ENCODE data around the gene BRIX1.

The BRIX1 gene

DNA sequence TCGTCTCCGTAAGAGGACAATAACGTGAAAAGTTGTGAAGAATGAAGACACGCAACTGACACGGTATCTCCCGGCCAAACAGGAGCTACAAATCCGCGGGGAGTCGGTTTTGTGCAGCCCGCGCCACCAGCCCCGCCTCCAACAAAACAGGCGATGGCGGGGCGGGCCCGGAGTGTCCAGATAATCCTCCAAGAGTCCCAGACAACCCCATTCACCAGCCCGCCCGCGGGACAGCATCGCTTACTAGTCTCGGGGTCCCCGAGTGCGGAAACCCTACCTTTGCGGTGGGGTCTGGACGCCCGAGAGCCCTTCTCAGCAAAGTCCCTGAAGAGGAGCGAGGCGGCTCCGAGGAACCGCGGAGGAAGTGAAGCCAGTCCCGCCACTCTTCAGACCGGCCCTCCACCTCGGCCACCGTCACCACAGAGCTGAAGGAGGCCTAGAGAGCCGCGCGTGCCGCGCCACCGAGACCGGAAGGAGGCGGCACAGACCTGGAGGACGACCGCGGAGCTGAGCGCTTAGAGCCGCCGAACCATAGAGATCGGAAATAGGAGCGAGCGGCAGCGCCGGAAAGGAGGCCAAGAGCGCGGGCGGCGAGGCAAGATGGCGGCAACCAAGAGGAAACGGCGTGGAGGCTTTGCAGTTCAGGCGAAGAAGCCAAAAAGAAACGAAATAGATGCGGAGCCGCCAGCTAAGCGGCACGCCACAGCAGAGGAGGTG lies at the start of gene BRIX1, which contains the start of gene RAD1:
BRIX1 (plus strand) TSS at position 573 of the 717 bp plus-strand sequence; CDS start at position 601, 28 bp downstream.
RAD1 (minus strand) TSS at position 366 of the 717 bp plus-strand sequence. CDS start 612 bp downstream, outside the sequence.
- DNase-seq (ENCODE audit: low read depth), result peak; percentile 92

GRCh38 chr5:34866989-34867471 lies 48.5 kb upstream of the BRIX1 start:
- no peak for DNase-seq (ENCODE audit: low read depth)

DNA sequence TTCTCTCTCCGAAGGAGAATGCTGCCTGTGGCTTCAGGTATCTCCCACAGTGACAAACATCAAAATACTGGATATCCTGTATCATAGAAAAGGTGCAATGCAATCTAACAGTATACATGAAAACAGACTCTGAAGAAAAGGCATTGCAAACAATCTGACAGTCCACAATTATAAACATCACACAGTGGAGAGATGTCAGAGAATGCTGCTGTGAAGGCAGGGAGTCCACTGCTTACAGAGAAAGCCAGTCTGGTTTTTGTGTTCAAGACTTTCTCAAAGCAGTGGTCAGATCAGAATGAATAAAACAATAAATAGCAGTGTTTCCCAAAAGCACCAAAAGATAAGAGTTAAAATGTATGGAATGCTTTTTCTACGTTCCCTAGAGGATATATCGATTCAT lies 47.9 kb upstream of the BRIX1 start:
- no peak for DNase-seq (ENCODE audit: low read depth)

GRCh38 chr5:34868791-34869190 lies 46.7 kb upstream of the BRIX1 start:
- DNase-seq (ENCODE audit: low read depth), result no peak

GRCh38 chr5:34869256-34869655 lies 46.3 kb upstream of the BRIX1 start:
- no peak for DNase-seq (ENCODE audit: low read depth)

GRCh38 chr5:34870382-34870781 lies 45.1 kb upstream of the BRIX1 start:
- no peak for DNase-seq (ENCODE audit: low read depth)

- DNase-seq (ENCODE audit: low read depth), result no peak
These were observed 39.2 kb upstream of the BRIX1 start for GRCh38 chr5:34876275-34876674.

- DNase-seq (ENCODE audit: low read depth), result no peak
These were observed 34.3 kb upstream of the BRIX1 start for GRCh38 chr5:34881246-34881645.

- no peak for DNase-seq (ENCODE audit: low read depth)
These were observed 29.0 kb upstream of the BRIX1 start for GRCh38 chr5:34886392-34887119.

- DNase-seq (ENCODE audit: low read depth), result no peak
These were observed 26.1 kb upstream of the BRIX1 start for GRCh38 chr5:34889394-34889793.

DNA sequence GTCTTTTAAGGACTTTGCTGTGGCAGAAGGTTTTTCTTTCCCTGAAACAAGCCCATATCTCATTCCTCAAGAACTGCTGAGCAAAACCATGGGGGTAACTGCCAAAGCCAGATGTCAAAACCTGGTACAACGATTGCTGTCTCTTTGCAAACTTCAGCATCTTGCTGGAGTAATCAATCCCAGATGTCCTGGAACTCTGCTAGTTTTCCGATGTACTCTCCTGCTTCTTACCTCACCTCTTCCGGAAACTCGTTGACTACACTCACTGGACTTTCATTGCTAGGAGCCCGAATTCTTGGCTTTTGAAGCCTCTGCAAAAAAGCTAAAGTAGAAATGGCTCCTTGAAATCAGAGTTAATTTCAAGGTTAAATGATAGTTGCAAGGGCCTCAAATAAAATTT lies 23.5 kb upstream of the BRIX1 start:
- DNase-seq (ENCODE audit: low read depth), result peak; percentile 96

- no peak for DNase-seq (ENCODE audit: low read depth)
These were observed 23.1 kb upstream of the BRIX1 start for GRCh38 chr5:34892414-34892813.

DNA sequence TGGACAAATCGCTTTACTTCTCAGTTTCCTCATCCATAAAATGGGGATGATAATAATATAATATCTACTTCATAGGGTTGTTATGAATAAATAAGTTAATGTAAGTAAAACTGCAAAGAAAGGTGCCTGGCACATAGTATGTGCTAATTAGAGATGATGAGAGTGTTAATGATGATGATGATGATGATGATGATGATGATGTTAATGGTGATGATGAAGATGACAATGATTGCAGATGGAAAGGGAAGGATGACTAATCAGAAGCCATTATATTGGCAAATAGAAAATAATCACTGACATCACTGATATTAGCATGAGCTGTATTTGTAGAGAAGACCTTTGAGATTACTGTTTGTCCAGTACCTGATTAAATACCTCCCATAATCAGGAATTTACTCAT lies 20.8 kb upstream of the BRIX1 start:
- no peak for DNase-seq (ENCODE audit: low read depth)

- DNase-seq (ENCODE audit: low read depth), result peak; percentile 8
These were observed 19.7 kb upstream of the BRIX1 start for GRCh38 chr5:34895641-34896419.

DNA sequence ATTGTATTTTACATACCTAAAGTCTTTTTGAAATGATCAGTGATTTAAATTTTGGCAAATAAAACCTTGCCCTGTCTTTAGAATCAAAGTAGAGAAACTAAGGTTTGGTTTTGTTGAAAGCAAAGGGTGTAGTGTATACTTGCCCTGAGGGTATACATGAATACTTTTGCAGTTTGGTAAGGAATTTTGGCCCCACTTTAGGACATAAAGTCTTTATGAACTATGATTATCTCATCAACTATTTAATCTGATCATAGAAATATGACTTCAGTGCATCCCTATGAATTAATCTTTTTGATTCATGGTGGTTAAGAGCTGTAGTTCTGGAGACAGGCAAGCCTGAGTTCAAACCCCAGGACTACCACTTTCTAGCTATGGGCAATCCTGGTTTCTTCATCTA lies 17.9 kb upstream of the BRIX1 start:
- no peak for DNase-seq (ENCODE audit: low read depth)

GRCh38 chr5:34898258-34898895 lies 17.1 kb upstream of the BRIX1 start:
- peak; percentile 74 for DNase-seq (ENCODE audit: low read depth)

DNA sequence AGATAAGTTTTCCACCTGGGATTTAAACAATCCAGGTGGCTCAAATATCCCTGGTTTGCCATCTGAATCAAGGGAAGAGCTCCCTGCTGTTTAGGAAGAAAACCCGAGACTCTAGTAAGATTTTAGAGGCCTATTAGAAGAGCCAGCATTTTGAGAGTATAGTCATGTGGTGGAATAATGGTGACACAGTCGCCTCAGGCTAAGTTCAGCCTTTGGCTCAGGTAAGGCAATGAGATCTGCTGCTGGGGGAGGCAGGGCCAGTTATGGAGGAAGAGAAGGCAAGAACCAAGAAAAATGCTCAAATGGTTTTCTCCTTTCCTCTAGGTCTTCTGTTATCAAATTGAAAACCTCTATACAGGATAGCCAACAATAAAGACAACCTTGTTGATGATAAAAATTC lies 16.4 kb upstream of the BRIX1 start:
- no peak for DNase-seq (ENCODE audit: low read depth)

DNA sequence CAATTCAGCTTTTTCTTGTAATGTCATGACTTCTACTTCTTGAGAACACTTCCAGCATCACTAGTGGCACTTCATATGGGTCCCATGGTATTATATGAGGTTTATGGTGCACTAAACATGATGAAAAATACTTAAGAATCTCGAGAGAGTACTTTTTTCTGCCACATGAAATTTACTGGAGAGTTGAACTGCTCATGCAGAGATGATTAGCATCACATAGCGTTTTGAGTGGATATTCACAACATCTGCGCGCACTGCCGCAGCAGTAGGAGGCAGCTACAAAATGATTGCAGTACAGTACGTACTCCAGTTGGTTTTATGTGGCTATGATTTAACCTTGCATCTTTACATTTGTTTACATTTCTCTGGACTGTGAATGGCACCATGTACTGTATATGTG lies 14.9 kb upstream of the BRIX1 start:
- DNase-seq (ENCODE audit: low read depth), result no peak

DNA sequence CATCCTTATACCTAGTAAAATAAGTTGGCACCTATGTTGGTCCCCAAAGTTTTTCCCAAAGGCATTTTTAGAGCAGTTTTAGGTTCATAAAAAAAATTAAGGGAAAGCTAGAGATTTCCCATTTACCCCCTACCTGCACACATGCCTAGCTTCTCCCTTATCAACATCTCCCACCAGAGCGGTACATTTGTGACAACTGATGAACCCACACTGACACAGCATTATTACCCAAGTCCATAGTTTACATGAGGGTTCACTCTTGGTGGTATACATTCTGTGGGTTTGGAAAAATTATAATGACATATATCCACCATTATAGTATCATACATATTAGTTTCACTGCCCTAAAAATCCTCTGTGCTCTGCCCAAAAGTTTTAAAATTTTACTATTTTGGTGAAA lies 12.3 kb upstream of the BRIX1 start:
- no peak for DNase-seq (ENCODE audit: low read depth)

DNA sequence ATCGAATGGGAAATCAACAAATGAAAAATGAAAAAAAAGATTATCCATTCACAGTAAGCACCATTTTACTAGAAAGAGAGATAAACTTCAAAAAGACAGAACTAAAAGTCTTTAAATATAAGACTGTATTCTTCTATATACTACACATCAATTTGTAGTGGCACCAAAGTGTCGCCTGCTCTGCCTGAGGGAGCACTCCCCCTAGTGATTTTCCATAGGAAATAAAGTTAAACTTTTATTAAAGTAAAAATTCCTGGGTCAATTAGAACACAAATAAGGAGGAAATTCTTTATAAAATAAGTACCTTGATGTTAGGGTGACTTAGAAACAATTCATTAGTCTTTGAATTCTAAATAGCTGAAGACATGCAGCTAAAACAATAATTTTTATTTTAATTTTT lies 9.9 kb upstream of the BRIX1 start:
- DNase-seq (ENCODE audit: low read depth), result no peak

GRCh38 chr5:34913072-34913471 lies 2.4 kb upstream of the BRIX1 start:
- DNase-seq (ENCODE audit: low read depth), result no peak

DNA sequence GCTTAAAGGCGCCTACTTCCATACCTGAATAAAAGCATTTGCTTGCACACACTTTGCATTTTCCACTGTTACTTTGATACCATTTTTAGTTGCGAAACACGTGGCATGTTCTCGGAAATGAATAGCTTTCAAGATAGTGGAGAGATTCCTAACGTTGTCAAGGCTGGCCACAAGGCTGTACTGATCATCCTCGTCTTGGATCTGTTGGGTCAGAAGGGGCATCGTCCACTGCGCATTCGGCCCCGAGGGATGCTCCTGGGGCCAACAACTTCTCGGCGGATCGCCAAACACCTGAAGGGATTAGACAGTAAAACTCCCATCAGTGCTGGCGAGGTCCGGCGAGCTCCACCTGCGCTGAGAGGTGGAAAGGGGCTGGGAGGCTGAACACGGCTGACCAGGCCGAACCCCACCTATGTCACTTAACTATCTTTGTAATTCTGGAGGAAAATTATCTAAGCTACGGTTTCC lies 806 bp upstream of the BRIX1 start:
- no peak for DNase-seq (ENCODE audit: low read depth)
